MCF 10A (cell line): ENCODE data around the gene FHOD1. TPM values are rescaled to one million over a fixed set of nuclear protein-coding genes. Genes with fewer than 3 reads are reported as not detected.

Source experiments
- BruUV-seq: library from RNA; stranded (reverse); fragments of 400-500 nt; replicated peaks from 2 replicates; lab custom pipeline; 2021; lab: Mats Ljungman, UMichigan
- CTCF ChIA-PET: fragments of 300-600 bp; sonication (Branson Sonifier 250); formaldehyde crosslinking; extraction: SDS; loops from one replicate; lab custom pipeline; 2021; ENCODE audit warnings: antibody characterized with exemption, inconsistent platforms; lab: Yijun Ruan, JAX
- POLR2A ChIA-PET: fragments of 300-600, 350-650 bp; sonication (Branson Sonifier 250); formaldehyde crosslinking; extraction: SDS; loops from one replicate; lab custom pipeline; 2020; ENCODE audit warnings: antibody characterized with exemption, inconsistent platforms; lab: Yijun Ruan, JAX
- DNase-seq: peaks from one replicate; pipeline ENCODE4 v3.0.0-alpha.2; 2018; ENCODE audit not compliant: unreplicated experiment
- H3K27ac Mint-ChIP-seq: one replicate; pipeline ENCODE4 v1.8.0; 2022; ENCODE audit warnings: mild to moderate bottlenecking, low read depth, mixed read lengths; ENCODE audit not compliant: unreplicated experiment
- H3K27me3 Mint-ChIP-seq: one replicate; pipeline ENCODE4 v1.8.0; 2022; ENCODE audit warnings: mixed read lengths; ENCODE audit not compliant: insufficient read depth, unreplicated experiment
- H3K36me3 Mint-ChIP-seq: one replicate; pipeline ENCODE4 v1.8.0; 2022; ENCODE audit warnings: mild to moderate bottlenecking, moderate library complexity, mixed read lengths; ENCODE audit not compliant: insufficient read depth, unreplicated experiment
- H3K4me1 Mint-ChIP-seq: one replicate; pipeline ENCODE4 v1.8.0; 2022; ENCODE audit warnings: mixed read lengths; ENCODE audit not compliant: insufficient read depth, unreplicated experiment
- H3K4me3 Mint-ChIP-seq: one replicate; pipeline ENCODE4 v1.8.0; 2022; ENCODE audit warnings: mild to moderate bottlenecking, moderate library complexity, mixed read lengths; ENCODE audit not compliant: unreplicated experiment
- H3K9me3 Mint-ChIP-seq: one replicate; pipeline ENCODE4 v1.8.0; 2022; ENCODE audit warnings: mixed read lengths; ENCODE audit not compliant: unreplicated experiment
- CTCF ChIP-seq: fragments of 200-600 bp; IDR thresholded peaks from one replicate; pipeline ENCODE4 v1.8.0; 2022; ENCODE audit warnings: antibody characterized with exemption, mild to moderate bottlenecking; ENCODE audit not compliant: unreplicated experiment
- intact Hi-C: fragments of 100-400 bp; cut with micrococcal nuclease; formaldehyde crosslinking; loops from 2 replicates; pipeline ENCODE4 v1.14.1; 2022
- total RNA-seq: library from RNA; stranded (reverse); gene quantifications from 2 replicates; pipeline ENCODE4 v1.2.3, GENCODE V29; 2022

The FHOD1 gene
- total RNA-seq, 1 experiment from 2014 or later, result 14.7 TPM

DNA sequence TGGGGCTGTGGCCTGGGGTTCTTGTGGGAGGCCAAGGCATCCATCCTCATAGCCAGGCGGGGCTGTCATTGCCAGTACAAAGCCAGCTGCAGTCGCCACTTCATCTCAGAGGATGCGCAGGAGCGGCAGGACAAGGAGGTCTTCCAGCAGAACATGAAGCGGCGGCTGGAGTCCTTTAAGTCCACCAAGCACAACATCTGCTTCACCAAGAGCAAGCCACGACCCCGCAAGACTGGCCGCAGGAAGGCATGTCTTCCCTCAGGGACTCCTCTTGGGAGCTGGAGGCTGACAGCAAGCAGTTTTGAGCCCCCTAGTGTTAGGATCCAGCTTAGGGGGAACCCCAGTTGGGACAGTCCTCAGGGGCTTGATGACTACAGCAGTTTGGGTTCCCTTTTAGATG lies 17.0 kb upstream of the FHOD1 start:
- BruUV-seq, result no TSS peak
- Mint-ChIP-seq H3K27me3 (peaks cover 19% of the 10 kb centered on the region), H3K9me3 (no peaks in the 10 kb centered on the region), H3K27ac (no peak overlapping the region), H3K4me3 (no peak overlapping the region), H3K4me1 (no peaks in the 10 kb centered on the region), H3K36me3 (no peaks in the 10 kb centered on the region)
- intact Hi-C loops, result no loop called here
- no peak for DNase-seq
- ChIA-PET POLR2A (interaction anchor here (0.7 to 1.2 kb wide), 2 partner anchors 19 to 65 kb away, joined by 3 to 5 read pairs; no protein-coding TSS in a partner anchor), CTCF (interaction anchor here (0.6 to 1.3 kb wide), 5 partner anchors 13 to 186 kb away, joined by 3 to 7 read pairs (median 3); no protein-coding TSS in a partner anchor)
- TF ChIP-seq CTCF, result no peak

DNA sequence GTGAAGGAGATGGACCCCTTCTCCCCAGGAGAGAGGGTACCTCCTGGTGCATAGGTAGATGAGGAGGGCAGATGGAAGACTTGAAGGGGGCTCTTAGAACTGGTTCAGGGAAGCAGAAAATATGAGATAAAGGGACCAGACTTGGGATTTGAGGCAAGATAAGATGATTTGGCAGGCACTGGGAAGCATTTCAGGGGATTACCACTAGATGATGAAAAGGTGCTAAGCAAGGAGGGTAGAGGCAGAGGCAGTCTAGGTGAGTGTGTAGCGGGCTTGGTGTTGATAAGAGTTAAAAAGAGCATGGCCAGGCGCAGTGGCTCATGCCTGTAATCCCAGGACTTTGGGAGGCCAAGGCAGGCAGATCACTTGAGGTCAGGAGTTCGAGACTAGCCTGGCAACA lies 15.9 kb upstream of the FHOD1 start:
- no TSS peak for BruUV-seq
- ChIA-PET POLR2A (interaction anchor here (0.7 kb wide), 1 partner anchor 16 kb away, joined by 3 read pairs; the partner anchor contains the start of gene FHOD1), CTCF (interaction anchor here (0.7 kb wide), 1 partner anchor 203 kb away, joined by 3 read pairs; no protein-coding TSS in a partner anchor)
- Mint-ChIP-seq H3K9me3 (no peaks in the 10 kb centered on the region), H3K36me3 (no peaks in the 10 kb centered on the region), H3K4me1 (no peaks in the 10 kb centered on the region), H3K27ac (no peak overlapping the region), H3K4me3 (no peak overlapping the region), H3K27me3 (peaks cover 19% of the 10 kb centered on the region)
- no peak for TF ChIP-seq CTCF
- no peak for DNase-seq
- intact Hi-C loops, result no loop called here

- TF ChIP-seq CTCF, result peak; percentile 69
- intact Hi-C loops, result loop anchor here (1.0 to 2.0 kb wide), 4 partner anchors 25 to 204 kb away; partner anchors contain the start of gene ZDHHC1
- Mint-ChIP-seq H3K36me3 (no peaks in the 10 kb centered on the region), H3K4me3 (no peak overlapping the region), H3K9me3 (no peaks in the 10 kb centered on the region), H3K27ac (no peak overlapping the region), H3K27me3 (peaks cover 19% of the 10 kb centered on the region), H3K4me1 (no peaks in the 10 kb centered on the region)
- no TSS peak for BruUV-seq
- ChIA-PET POLR2A (interaction anchor here (0.8 to 1.6 kb wide), 7 partner anchors 13 to 260 kb away, joined by 3 to 7 read pairs (median 3); no protein-coding TSS in a partner anchor), CTCF (interaction anchor here (0.6 to 2.8 kb wide), 62 partner anchors 9 to 491 kb away, joined by 3 to 37 read pairs (median 4); partner anchors contain the start of genes FHOD1, HSD11B2, SLC9A5 and ZDHHC1)
- peak; percentile 67 for DNase-seq
These were observed 13.3 kb upstream of the FHOD1 start for GRCh38 chr16:67260426-67261063.

DNA sequence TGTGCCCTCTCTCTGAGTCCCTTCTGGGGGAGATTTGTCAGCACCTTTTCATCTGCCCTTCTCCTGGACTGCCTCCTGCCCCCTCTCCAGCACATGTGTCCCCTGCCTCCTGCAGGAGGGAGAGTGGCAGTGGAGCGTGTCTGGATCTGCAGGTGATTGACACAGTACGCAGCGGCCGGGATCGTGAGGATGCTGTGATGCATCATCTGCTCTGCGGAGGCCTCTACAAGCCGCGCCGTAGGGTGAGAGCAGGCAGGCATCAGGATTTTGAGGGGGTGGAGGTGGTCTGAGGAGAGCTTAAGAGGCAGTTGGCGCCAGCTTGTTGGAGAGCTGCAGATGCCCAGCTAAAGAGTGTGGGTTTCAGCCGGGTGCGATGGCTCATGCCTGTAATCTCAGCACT lies 12.4 kb upstream of the FHOD1 start:
- no peak for TF ChIP-seq CTCF
- Mint-ChIP-seq H3K27me3 (peaks cover 19% of the 10 kb centered on the region), H3K9me3 (no peaks in the 10 kb centered on the region), H3K4me1 (no peaks in the 10 kb centered on the region), H3K27ac (no peak overlapping the region), H3K4me3 (no peak overlapping the region), H3K36me3 (no peaks in the 10 kb centered on the region)
- no peak for DNase-seq
- intact Hi-C loops, result loop anchor here (1.0 to 2.0 kb wide), 4 partner anchors 26 to 205 kb away; partner anchors contain the start of gene ZDHHC1
- CTCF ChIA-PET, result interaction anchor here (0.6 to 2.8 kb wide), 33 partner anchors 10 to 492 kb away, joined by 3 to 37 read pairs (median 5); partner anchors contain the start of genes FHOD1, SLC9A5 and ZDHHC1
- POLR2A ChIA-PET, result no interaction called here
- no TSS peak for BruUV-seq
